Left ventricle myocardium inferior (tissue), 1 donor: ENCODE results near the gene ERG. TPM values are rescaled to one million over a fixed set of nuclear protein-coding genes. Genes with fewer than 3 reads are reported as not detected.

Experiments used
- DNase-seq: peaks from one replicate; pipeline ENCODE4 v3.0.0-alpha.2; 2020
- H3K27ac ChIP-seq: fragments of 200-600 bp; replicated peaks from 2 replicates; pipeline ENCODE4 v1.8.0; 2021
- H3K27me3 ChIP-seq: fragments of 200-600 bp; 2 replicates; pipeline ENCODE4 v1.8.0; 2021; ENCODE audit warnings: low read depth
- H3K36me3 ChIP-seq: fragments of 200-600 bp; 2 replicates; pipeline ENCODE4 v1.8.0; 2021
- H3K4me1 ChIP-seq: fragments of 200-600 bp; 2 replicates; pipeline ENCODE4 v1.8.0; 2021
- H3K4me3 ChIP-seq: fragments of 200-600 bp; 2 replicates; pipeline ENCODE4 v1.8.0; 2021; ENCODE audit warnings: mild to moderate bottlenecking, moderate library complexity
- H3K9me3 ChIP-seq: fragments of 200-600 bp; replicated peaks from 2 replicates; pipeline ENCODE4 v1.8.0; 2021
- intact Hi-C: fragments of 100-400 bp; cut with micrococcal nuclease; formaldehyde crosslinking; loops from one replicate; pipeline ENCODE4 v1.11.0; 2022
- total RNA-seq: library from RNA; stranded (reverse); fragmentation: NEBNext Ultra II Directional; extraction: Animal tissue kit (Norgen Biotek cat#: 25700); gene quantifications from one replicate; pipeline ENCODE4 v1.2.1, GENCODE V29; 2021
- TF ChIP-seq, protein P1 (sequence below): fragments of 200-600 bp; IDR thresholded peaks from 2 replicates; pipeline ENCODE4 v1.8.0; 2021; ENCODE audit warnings: antibody characterized with exemption, mild to moderate bottlenecking, borderline replicate concordance
- donor health status: DM: no; HTN: yes; CAD: no; lungs with severe emphysema.

ERG gene
- total RNA-seq, 1 donor from 2014 or later = 17.3 TPM

- no peaks in the 10 kb centered on the region for H3K36me3 ChIP-seq
- peak overlapping the region; percentile 66 for H3K4me3 ChIP-seq
- intact Hi-C loops = no loop called here
- H3K4me1 ChIP-seq = peaks cover 61% of the 10 kb centered on the region
- H3K27ac ChIP-seq = peak overlapping the region; percentile 88
- no peaks in the 10 kb centered on the region for H3K27me3 ChIP-seq
- TF ChIP-seq, protein P1, sequence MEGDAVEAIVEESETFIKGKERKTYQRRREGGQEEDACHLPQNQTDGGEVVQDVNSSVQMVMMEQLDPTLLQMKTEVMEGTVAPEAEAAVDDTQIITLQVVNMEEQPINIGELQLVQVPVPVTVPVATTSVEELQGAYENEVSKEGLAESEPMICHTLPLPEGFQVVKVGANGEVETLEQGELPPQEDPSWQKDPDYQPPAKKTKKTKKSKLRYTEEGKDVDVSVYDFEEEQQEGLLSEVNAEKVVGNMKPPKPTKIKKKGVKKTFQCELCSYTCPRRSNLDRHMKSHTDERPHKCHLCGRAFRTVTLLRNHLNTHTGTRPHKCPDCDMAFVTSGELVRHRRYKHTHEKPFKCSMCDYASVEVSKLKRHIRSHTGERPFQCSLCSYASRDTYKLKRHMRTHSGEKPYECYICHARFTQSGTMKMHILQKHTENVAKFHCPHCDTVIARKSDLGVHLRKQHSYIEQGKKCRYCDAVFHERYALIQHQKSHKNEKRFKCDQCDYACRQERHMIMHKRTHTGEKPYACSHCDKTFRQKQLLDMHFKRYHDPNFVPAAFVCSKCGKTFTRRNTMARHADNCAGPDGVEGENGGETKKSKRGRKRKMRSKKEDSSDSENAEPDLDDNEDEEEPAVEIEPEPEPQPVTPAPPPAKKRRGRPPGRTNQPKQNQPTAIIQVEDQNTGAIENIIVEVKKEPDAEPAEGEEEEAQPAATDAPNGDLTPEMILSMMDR = no peak
- no peaks in the 10 kb centered on the region for H3K9me3 ChIP-seq
- no peak for DNase-seq
Observed at GRCh38 chr21:38493549-38494250, 4.6 kb downstream of the ERG start.

DNA sequence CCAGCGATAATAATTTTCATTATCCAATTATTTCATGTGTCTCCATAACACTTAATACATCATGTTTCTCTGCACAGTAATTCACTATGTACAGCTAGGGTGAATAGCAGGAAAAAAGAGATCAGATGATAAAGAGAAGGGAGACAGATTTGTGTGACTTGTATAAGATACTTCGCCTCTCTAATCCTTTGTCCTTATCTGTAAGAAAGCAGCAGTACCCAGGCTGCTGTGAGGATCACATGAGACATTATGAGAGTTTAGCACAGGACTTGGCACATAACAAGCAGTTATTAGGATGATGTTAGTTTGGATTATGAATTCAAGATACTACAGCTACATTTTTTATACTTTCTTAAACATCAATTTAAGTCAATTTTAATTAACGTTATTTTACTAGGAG lies 6.3 kb downstream of the ERG start:
- no peaks in the 10 kb centered on the region for H3K36me3 ChIP-seq
- H3K27ac ChIP-seq = peak overlapping the region; percentile 45
- peaks cover 76% of the 10 kb centered on the region for H3K4me1 ChIP-seq
- no peak for DNase-seq
- TF ChIP-seq, protein P1 = no peak
- intact Hi-C loops = no loop called here
- no peak overlapping the region for H3K4me3 ChIP-seq
- no peaks in the 10 kb centered on the region for H3K27me3 ChIP-seq
- no peaks in the 10 kb centered on the region for H3K9me3 ChIP-seq

GRCh38 chr21:38491536-38491935 lies 6.7 kb downstream of the ERG start:
- Histone ChIP-seq H3K27me3 (no peaks in the 10 kb centered on the region), H3K36me3 (no peaks in the 10 kb centered on the region), H3K27ac (peak overlapping the region; percentile 45), H3K4me1 (peaks cover 81% of the 10 kb centered on the region), H3K4me3 (no peak overlapping the region), H3K9me3 (no peaks in the 10 kb centered on the region)
- DNase-seq = no peak
- intact Hi-C loops = no loop called here
- TF ChIP-seq, protein P1 = no peak

- Histone ChIP-seq H3K27me3 (no peaks in the 10 kb centered on the region), H3K4me1 (peaks cover 91% of the 10 kb centered on the region), H3K36me3 (no peaks in the 10 kb centered on the region), H3K27ac (peak overlapping the region; percentile 45), H3K4me3 (no peak overlapping the region), H3K9me3 (no peaks in the 10 kb centered on the region)
- intact Hi-C loops = no loop called here
- TF ChIP-seq, protein P1 = no peak
- DNase-seq = no peak
Observed at GRCh38 chr21:38490411-38491020, 7.8 kb downstream of the ERG start.

- Histone ChIP-seq H3K36me3 (no peaks in the 10 kb centered on the region), H3K4me1 (peaks cover 94% of the 10 kb centered on the region), H3K4me3 (no peak overlapping the region), H3K9me3 (no peaks in the 10 kb centered on the region), H3K27ac (peak overlapping the region; percentile 45), H3K27me3 (no peaks in the 10 kb centered on the region)
- DNase-seq = no peak
- intact Hi-C loops = no loop called here
- TF ChIP-seq, protein P1 = no peak
Observed at GRCh38 chr21:38489729-38490128, 8.5 kb downstream of the ERG start.
